Lower leg skin (tissue), 4 donors: ENCODE data around the gene MATN4. TPM values are rescaled to one million over a fixed set of nuclear protein-coding genes. Genes with fewer than 3 reads are reported as not detected.

ENCODE experiments used
- DNase-seq, 2 donors: peaks; one replicate each; pipeline ENCODE4 v3.0.0-alpha.2; 2019; ENCODE audit warnings: low spot score in 2 of 2
- H3K4me3 ChIP-seq: fragments of 200-600 bp; sonication (generic); 2 replicates; pipeline ENCODE4 v1.5.1; 2017; ENCODE audit warnings: mild to moderate bottlenecking, low read depth; ENCODE audit not compliant: poor library complexity, severe bottlenecking
- CTCF ChIP-seq, 3 donors: fragments of 450-650 bp; IDR thresholded peaks; one replicate each; pipeline ENCODE4 v1.5.1; 2016; ENCODE audit warnings: antibody characterized with exemption in 3 of 3, mild to moderate bottlenecking in 3 of 3, moderate library complexity in 2 of 3
- POLR2A ChIP-seq, 2 donors: fragments of 450-650 bp; IDR thresholded peaks; one replicate each; pipeline ENCODE4 v1.6.1; 2016 to 2017; ENCODE audit warnings: antibody characterized with exemption in 2 of 2, mild to moderate bottlenecking in 1 of 2, moderate library complexity in 1 of 2
- whole genome bisulfite sequencing, 2 donors: methylation state at CpG; one replicate each; pipeline ENCODE4 v1.1.5; 2018; 5-methylcytosine and 5-hydroxymethylcytosine counted together
- intact Hi-C: fragments of 100-400 bp; cut with DNase I; formaldehyde crosslinking; loops from one replicate; pipeline ENCODE4 v1.15.0; 2023; ENCODE audit warnings: low total_unique reads
- total RNA-seq, 4 donors: library from RNA; depleted of rRNA; stranded (reverse); fragments of >200 nt; gene quantifications; one replicate each; pipeline ENCODE4 v1.1.0, GENCODE V29; 2016

MATN4 gene
- total RNA-seq, 4 donors from 2014 or later = 0.61 to 4.5 (median 1.8) TPM

- peak in 1 of 2 donors; percentile 76 for DNase-seq
- intact Hi-C loops = no loop called here
- no peak overlapping the region for H3K4me3 ChIP-seq
- WGBS, 2 donors = 59% methylated on average over 6 of the region's 6 CpGs
- TF ChIP-seq POLR2A (IDR thresholded peaks at IDR 0.05) (no peak), CTCF (IDR thresholded peaks at IDR 0.05) (no peak)
Measured at GRCh38 chr20:45339084-45339483, 31.0 kb upstream of the MATN4 start.

- 71 to 72% methylated on average over 11 of the region's 11 CpGs for WGBS, 2 donors
- H3K4me3 ChIP-seq = no peak overlapping the region
- TF ChIP-seq POLR2A (IDR thresholded peaks at IDR 0.05) (no peak), CTCF (IDR thresholded peaks at IDR 0.05) (no peak)
- no peak for DNase-seq
- intact Hi-C loops = no loop called here
Measured at GRCh38 chr20:45338121-45339030, 30.3 kb upstream of the MATN4 start.

- WGBS, 2 donors = 43 to 48% methylated on average over 15 of the region's 15 CpGs
- no peak overlapping the region for H3K4me3 ChIP-seq
Measured at GRCh38 chr20:45337367-45338120, 29.4 kb upstream of the MATN4 start.

GRCh38 chr20:45336530-45337366 is 28.6 kb upstream of the MATN4 start:
- intact Hi-C loops = no loop called here
- no peak overlapping the region for H3K4me3 ChIP-seq
- peak in 1 of 2 donors; percentile 74 for DNase-seq
- 33 to 53% methylated on average over 11 of the region's 11 CpGs for WGBS, 2 donors
- TF ChIP-seq POLR2A (IDR thresholded peaks at IDR 0.05) = no peak
- no peak for TF ChIP-seq CTCF (IDR thresholded peaks at IDR 0.05)

More at GRCh38 chr20:45337367-45338120, 29.4 kb upstream of the MATN4 start:
- intact Hi-C loops = no loop called here
- TF ChIP-seq CTCF (IDR thresholded peaks at IDR 0.05) (no peak), POLR2A (IDR thresholded peaks at IDR 0.05) (no peak)
- no peak for DNase-seq

GRCh38 chr20:45330476-45330875 is 22.4 kb upstream of the MATN4 start:
- no peak for TF ChIP-seq POLR2A (IDR thresholded peaks at IDR 0.05)
- TF ChIP-seq CTCF (IDR thresholded peaks at IDR 0.05) = no peak

More at GRCh38 chr20:45330476-45330875, 22.4 kb upstream of the MATN4 start:
- no peak for DNase-seq
- WGBS, 2 donors = 87 to 95% methylated on average over 3 of the region's 3 CpGs
- intact Hi-C loops = no loop called here
- H3K4me3 ChIP-seq = no peak overlapping the region
